HUDEP-2 (cell line): ENCODE results near the gene NDUFS5.
A peak's percentile ranks its signal among the peaks of the same experiment; 100 is the strongest.
"Not testable (repeated sequence)": the region's sequence is repeated elsewhere in the genome, so short reads cannot be mapped to it uniquely, and the experiment has no call there.

Experiments
- DNase-seq, 76 experiments: peaks; one replicate each; lab custom pipeline; 2025; ENCODE audit not compliant: unreplicated experiment in 76 of 76; lab: John Stamatoyannopoulos, UW

Gene NDUFS5

DNA sequence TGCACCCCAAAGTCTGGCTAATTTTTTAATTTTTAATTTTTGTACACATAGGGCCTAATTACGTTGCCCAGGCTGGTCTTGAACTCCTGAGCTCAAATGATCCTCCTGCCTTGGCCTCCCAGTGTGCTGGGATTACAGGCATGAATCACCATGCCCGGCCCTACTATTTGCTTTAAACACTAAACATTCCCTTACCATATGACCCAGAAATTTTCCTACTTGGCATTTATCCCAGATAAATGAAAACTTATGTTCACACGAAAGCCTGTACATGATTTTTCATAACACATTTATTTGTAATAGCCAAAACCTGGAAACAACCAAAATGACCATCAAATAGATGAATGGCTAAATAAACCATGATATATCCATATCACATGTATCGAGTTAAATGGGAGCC lies 35.8 kb downstream of the NDUFS5 start:
- no peak for DNase-seq

DNA sequence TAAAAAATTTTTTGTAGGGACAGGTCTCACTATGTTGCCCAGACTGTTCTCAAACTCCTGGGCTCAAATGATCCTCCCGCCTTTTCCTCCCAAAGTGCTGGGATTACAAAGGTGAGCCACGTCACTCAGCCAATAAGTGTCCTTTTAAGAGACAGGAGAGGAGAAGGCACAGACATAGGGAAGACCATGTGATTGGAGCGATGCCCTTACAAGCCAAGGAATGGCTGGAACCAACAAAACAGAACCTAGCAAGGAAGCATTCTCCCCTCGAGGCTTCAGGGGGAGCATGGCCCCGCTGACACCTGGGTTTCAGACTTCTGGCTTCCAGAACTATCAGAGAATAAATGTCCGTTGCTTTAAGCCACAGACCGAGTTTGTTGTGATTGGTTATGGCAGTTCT lies 37.0 kb downstream of the NDUFS5 start:
- DNase-seq = no peak

DNA sequence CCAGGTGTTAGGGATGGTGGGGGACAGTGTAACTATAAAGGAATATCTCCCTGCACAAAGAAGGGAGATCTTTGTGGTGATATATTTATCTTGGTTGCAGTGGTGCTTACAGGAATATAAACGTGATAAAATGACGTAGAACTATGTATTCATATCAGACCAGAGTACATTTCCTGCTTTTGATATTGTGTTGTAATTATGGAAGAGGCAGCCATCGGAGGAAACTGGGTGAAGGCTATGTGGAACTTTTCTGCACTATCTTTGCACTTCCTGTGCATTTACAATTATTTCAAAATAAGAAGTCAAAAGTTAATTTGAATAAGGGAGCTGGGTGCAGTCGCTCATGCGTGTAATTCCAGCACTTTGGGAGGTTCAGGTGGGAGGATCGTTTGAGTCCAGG lies 37.6 kb downstream of the NDUFS5 start:
- DNase-seq = no peak

DNA sequence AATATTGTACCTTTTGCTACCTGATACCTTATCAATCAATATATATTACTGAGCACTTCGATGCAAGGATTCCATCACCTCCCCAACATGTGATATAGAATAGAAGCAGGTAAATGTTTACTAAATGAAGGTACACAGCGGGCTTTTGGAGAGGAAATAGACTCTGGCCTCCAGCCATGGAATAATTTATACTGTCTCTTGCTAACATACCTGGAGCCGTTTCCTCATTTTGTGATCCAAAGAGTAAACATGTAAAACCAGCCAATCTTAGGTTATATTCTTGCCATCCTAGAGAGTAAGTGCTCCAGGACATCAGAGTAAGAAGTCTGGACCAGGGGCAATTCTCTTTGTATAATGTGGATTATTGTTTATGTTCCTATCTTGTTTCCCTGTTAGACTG lies 39.4 kb downstream of the NDUFS5 start:
- DNase-seq = no peak

DNA sequence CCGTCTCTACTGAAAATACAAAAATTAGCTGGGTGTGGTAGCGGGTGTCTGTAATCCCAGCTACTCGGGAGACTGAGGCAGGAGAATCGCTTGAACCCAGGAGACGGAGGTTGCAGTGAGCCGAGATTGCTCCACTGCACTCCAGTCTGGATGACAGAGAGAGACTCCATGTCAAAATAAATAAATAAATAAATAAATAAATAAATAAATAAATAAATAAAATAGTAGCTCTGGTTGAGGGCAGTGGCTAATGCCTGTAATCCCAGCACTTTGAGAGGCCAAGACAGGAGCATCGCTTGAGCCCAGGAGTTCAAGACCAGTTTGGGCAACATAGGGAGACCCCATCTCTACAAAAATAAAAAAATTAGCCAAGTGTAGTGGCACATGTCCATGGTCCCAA lies 42.1 kb downstream of the NDUFS5 start:
- not testable (repeated sequence) for DNase-seq

DNA sequence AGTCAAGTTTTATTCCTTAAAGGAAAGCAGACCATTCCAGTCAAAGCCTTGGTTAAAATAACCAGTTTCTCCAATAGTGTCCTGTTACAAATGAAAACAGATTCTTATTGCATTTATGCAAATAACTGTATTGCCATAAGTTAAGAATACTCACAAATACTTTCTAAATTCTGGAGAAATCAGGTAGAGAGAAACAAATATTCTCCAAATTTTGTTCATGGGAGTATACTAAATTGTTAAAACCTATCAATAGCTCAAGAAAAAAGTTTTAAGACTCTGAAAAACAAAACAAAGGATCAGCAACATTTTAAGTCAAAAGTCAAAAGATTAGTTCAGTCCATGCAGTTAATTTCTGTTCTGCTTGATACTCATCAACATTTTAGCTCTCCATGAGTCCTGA lies 45.4 kb downstream of the NDUFS5 start:
- DNase-seq = not testable (repeated sequence)

DNA sequence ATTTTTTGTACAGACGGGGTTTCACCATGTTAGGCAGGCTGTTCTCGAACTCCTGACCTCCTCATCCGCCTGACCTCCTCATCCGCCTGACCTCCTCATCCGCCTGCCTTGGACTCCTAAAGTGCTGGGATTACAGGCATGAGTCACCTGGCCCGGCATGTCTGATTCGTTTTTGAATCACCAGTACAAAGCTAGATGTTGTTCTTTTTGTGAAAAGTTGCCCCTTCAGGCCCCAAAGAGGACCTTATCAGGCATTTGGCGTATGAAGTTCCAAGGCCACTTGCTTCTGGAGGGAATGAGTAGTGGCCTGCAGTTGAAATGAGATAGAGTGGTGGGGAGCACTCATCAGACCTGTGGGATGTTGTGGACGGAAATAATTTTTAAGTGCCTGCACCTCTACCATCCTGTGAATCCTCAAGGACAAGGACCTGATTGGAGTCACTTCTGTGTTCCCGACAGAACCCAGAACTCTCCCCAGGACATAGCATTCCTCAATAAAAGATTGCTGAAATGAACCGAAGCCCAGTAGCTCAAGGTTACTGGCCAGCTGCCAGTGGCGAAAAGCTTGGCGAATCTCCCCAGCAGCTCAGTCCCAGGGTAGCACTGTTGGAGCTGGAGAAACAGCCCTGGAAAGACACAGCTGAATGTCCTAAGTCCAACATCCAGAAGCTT lies 50.1 kb downstream of the NDUFS5 start:
- no peak for DNase-seq

DNA sequence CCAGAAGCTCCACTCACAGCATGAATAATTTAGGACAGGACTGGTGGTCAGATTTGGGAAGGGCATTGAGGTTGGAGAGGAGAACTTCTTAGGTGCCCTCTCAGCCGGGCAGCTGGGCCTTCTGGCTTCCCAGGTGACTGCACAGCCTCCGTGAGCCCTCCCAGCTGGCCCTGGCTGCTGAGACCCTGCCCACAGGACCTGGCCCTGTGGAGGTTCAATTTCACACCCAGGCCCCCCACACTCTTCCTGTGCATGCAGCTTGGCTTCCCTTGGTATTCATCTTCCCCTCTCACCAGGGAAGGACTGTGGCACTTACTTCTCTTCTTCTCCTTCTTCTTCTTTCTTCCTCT lies 50.6 kb downstream of the NDUFS5 start:
- no peak for DNase-seq

DNA sequence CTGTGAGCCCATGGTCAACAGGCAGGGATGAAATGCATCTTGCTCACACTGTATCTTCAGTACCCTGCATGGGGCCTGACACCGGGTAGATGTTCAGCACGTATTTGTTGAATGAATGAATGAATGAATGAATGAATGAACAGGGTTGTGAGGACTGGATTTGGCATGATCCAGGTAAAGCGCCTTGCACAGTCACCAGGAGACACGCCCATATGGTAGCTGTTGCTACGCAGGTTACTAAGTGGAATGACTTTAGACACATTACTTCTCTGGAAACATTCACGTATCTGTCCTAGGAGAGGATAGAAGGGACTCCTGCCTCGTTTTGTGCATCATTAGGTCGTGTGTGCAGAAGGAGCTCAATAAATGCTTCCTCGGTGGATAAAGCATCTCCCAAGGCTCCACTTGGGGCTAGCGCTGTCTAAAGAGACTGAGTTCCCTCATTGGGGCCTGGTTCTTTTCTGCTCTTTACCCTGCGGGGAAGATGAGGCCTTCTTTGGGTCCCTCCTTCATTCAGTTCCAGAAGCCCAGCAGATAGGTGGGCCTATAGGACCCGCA lies 54.2 kb downstream of the NDUFS5 start:
- no peak for DNase-seq

DNA sequence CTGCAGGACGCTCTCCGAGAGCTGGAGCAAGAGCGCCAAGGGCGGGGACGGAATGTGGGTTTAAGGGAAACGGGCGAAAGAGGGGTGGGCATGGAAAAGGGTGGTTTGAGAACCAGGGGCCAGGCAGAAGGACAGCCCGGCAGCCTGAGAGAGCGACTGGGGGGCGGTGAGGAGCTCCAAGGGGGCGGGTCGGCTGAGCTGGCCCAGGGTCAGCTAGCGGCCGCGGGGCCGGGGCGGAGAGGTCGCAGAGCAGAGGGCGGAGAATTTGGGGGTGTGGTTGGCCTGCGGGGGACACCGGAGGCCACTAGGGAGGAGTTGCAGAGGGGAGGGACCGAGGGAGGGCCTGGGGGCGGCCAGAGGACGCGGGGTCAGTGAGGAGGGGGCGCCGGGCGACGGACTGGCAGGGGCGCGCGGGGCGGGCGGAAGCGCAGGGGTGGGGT lies 54.7 kb downstream of the NDUFS5 start:
- DNase-seq = no peak

DNA sequence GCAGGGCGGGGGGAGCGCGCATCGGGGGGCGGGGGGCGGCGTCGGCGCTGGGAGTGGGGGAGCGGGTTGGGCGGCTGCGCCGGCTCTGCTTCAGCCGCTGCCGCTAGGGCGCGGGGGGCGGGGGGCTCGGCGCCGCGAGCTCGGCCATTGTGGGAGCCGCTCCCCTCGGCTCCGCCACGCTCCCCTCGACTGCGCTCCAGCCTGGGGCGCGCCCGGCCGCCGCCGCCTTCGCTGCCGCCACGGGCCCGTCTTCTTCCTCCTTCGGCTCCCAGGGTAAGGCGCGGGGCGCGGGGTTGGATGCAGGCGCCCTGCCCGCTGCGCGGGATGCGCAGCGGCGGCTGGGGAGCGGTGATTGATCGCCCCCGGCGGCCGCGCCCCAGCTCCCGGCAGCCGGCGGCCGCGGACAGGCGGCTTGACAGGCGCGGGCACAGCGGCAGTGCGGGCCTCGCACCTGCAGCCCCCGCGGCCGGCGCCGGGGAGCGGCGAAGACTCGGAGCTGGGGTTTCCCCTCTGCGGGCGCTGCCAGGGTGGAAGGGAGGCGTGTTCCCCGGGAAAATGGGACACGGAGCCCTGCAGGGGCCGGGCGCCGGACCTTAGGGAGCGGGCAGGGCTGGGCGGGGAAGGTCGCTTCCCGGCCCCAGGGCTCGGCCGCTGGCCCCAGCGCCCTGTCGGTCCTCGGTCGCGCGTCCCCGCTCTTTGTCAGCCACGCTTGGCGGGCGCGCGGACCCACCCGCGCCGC lies 55.3 kb downstream of the NDUFS5 start:
- peak in 1 of 76 experiments; percentile 3 for DNase-seq

DNA sequence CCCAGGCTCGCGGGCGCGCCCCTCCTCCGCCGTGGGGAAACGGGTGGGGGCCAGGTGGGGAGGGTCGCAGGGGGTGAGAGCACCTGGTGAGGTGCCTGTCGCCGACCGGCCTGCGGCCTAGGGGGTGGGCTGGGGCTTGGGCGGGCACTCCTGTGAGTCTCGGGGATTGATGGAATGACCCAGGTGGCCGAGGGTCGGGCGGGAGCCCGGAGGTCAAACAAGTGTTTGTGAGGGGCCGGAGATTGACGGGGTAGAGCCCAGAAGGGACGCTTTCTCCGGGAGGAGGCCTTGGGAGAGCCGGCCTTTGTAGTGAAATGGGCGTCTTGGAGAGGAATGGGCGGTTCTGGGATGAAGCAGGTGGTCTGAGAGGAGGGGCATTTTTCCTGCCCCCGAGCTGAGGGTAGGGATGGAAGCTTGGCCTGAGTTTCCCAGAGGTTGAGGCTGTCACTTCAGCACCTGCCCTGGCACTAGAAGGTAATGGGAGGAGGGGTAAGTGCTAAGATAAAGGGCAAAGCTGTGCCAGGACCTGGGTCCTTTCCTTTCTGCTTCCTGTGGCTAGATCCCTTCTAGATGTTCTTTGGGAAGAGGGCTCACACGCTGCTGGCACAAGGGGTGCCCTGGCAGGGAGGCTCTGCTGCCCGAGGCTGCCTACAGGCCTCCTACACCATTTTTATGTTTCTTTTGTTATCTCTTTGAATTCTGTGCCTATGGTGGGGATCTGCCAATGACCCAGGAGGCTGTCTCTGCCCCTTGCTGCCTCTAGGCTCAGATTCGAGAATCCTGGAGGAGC lies 56.1 kb downstream of the NDUFS5 start:
- no peak for DNase-seq

DNA sequence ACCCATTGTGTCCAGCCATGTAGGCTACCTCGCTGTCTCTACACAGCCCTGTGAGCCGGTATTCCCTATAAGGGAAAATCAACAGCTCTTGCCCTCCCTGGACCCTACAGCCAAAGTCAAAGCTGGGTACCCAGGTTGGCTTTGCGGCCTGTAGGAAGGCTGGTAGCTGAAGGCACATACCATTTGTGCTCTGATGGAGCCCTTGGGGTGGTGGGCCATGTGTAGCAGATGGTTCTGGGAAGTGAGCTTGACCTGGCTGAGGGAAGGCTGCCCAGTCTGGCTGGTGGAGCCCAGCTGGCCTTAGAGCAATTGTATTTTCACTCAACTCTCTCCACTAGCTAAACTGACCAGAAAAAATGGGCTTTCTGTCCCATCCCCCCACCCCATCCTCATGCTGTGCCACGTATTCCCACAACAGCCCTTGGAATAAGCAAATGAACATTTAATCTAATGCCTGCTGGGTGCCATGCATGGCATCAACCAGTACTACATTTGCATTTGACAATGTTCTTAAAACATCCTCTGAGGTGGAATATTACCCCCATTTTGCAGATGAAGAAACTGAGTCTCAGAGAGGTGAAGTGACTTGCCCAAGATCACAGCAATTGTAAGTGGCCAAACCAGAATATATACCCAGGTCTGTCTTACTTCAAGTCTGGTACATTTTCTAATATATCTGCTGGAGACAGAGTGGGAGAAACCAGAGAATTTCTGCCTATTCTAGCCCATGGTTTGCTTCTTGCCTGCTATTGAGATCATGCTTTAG lies 56.8 kb downstream of the NDUFS5 start:
- DNase-seq = no peak

DNA sequence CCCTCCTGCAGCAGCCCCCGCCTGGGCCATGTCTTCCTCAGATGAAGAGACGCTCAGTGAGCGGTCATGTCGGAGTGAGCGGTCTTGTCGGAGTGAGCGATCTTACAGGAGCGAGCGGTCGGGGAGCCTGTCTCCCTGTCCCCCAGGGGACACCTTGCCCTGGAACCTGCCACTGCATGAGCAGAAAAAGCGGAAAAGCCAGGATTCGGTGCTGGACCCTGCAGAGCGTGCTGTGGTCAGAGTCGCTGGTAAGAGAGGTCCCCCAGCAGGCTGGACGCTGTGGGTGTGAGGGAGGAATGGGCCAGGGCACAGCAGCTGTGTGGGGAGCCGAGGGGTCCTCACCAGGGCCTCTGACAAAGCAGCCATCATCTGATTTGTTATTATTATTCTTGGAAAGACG lies 58.0 kb downstream of the NDUFS5 start:
- no peak for DNase-seq
